Measurements from ENCODE around the gene IMPACT. TPM values are rescaled to one million over a fixed set of nuclear protein-coding genes. Genes with fewer than 3 reads are reported as not detected.

Gene IMPACT
- 10.6 to 15.4 TPM (median 13.1 TPM) in 5 replicates for total RNA-seq (2022; extraction: Qiagen RNA extraction)

GRCh38 chr18:24426398-24427294 is at the start of gene IMPACT:
Gene IMPACT, plus strand, starts transcription at chr18:24426670. Its CDS starts 87 bp downstream, at chr18:24426757.

GRCh38 chr18:24397694-24398368 is 28.6 kb upstream of the IMPACT start, which contains the start of gene OSBPL1A:
Gene OSBPL1A, minus strand, starts transcription at chr18:24397824. Its CDS starts 20,291 bp downstream, at chr18:24377533.

GRCh38 chr18:24460388-24460787 is 33.9 kb downstream of the IMPACT start, which contains the start of gene HRH4:
Gene HRH4, plus strand, starts transcription at chr18:24460637. Its CDS starts 92 bp downstream, at chr18:24460729.

Other genes starting within 250 kb of the IMPACT start
- 12.6 to 22.1 TPM (median 15.3 TPM) in 5 replicates for gene OSBPL1A, start 28.8 kb upstream of the IMPACT start, total RNA-seq (2022; extraction: Qiagen RNA extraction)
- not detected in 5 replicates for gene HRH4, start 34.0 kb downstream of the IMPACT start, total RNA-seq (2022; extraction: Qiagen RNA extraction)

Measured in A549 treated with Hydrocortisone at 1 μM for 4 hours (cell line).